ENCODE measurements around the gene KIF26B.

Gene KIF26B

DNA sequence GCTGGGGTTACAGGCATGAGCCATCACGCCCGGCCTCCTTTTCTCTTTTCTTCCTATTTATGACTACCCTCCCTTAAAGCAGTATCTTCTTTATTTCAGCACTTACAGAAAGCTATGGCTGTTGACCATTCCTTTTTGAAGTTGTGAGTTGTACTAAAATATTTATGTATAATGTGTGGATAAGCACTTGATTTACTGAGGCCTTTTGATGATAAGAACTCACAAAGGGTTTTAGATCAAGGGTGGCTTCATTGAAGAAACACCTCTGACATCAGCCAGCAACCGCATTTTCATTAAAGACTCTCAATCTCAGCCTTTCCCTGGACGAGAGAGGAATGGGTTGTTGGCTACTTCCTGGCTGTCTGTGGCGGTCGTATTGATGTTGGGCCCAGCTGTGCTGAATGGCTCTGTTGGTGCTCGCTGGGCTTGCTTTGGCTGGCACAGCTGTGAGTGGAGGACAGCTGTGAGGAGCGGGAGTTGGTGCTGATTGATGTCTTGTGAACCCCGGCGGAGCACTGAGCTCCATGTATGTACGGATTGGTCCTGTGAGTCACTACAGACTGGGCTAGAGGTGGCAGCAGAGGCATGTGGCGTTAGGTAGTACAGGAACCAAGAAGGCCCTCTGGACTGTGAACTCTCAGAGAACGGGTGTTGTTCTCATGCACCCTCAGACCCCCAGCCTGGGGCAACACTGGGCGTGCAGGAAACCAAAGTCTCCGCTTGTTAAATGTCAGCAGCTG, 208.8 kb downstream of the KIF26B start:
- DNase-seq = no peak

GRCh38 chr1:245365095-245366020, 210.6 kb downstream of the KIF26B start:
- DNase-seq = no peak

DNA sequence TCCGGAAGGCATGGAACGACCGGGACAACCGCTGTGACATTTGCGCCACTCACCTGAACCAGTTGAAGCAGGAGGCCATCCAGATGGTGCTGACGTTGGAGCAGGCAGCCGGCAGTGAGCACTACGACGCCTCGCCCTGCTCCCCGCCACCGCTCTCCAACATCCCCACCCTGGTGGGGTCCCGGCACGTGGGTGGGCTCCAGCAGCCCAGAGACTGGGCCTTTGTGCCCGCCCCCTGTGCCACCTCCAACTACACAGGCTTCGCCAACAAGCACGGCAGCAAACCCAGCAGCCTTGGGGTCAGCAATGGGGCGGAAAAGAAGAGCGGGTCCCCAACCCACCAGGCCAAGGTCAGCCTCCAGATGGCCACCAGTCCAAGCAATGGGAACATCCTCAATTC, 212.1 kb downstream of the KIF26B start:
- DNase-seq = no peak

- DNase-seq = no peak
Observed at GRCh38 chr1:245370175-245370825, 215.5 kb downstream of the KIF26B start.

- DNase-seq = no peak
Observed at GRCh38 chr1:245370905-245371581, 216.3 kb downstream of the KIF26B start.

GRCh38 chr1:245373131-245373530, 218.3 kb downstream of the KIF26B start:
- no peak for DNase-seq

- DNase-seq = no peak
Observed at GRCh38 chr1:245375789-245376460, 221.1 kb downstream of the KIF26B start.

DNA sequence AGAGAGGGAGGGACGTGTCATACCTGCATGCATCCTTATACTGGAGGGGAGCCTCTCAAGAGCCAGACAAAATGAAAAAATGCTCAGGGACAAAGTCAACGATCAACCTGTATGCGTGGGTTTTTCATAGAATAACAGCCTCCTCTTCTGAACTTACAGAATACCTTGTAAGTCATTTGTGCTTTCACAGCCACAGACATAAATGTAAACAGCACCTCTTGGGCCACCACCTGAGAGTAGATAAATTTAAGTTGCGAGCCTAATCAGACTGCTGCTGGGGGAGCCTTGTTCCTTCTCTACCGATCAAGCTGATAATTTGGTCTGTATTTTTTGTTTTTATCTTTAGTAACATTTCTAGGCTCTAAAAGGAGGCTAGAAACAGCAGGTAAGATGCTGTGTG, 223.1 kb downstream of the KIF26B start:
- no peak for DNase-seq

GRCh38 chr1:245378311-245378722, 223.5 kb downstream of the KIF26B start:
- DNase-seq = peak in 1 of 5 experiments; percentile 37

GRCh38 chr1:245378745-245379144, 224.0 kb downstream of the KIF26B start:
- DNase-seq = peak in 1 of 5 experiments; percentile 7

DNA sequence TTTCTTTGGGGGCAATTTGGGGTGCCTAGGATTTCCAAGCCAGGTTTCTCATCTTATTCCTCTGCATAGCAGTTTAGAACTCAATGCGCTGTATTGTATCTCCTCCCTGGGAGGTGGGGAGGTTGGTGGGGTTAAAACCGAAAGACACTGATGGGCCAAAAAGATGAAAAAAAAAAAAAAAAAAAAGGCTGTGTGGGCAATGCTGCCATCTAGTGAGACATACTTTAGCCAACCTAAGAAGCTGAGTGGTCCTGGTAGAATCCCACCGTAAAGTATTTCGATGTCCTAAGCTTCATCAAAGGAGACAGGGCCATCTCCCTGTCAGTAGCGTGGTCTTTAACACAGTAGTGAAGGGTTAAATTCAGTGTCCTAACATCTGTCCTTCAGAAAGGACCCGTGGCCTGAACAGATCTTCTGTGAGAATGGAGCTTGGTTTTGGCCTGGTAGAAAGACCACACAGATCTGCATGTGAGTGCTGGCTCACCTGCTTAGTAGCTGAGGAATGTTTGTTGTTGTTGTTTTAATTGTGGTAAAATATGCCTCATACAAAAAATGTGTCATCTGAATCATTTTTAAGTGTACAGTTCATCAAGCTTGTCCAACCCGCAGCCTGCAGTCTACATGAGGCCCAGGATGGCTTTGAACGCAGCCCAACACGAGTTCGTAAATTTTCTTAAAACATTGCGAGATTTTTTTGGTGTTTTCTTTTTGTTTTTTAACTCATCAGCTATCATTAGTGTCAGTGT, 226.2 kb downstream of the KIF26B start:
- DNase-seq = no peak

DNA sequence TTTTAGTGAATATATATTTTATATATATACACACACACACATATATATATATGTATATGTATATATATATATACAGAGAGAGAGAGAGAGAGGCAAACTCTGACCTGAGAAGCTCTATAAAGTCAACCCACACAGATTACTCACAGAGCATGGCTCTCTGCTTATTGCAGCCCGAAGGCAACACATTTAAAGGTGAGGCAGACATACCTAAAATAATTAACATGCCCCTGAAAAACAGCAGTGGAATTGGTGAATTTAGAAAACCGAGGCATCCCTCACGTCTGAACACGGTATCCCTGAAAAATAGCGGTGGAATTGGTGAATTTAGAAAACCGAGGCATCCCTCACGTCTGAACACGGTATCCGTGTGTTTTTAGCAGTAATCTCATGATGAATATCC, 228.2 kb downstream of the KIF26B start:
- DNase-seq = no peak

DNA sequence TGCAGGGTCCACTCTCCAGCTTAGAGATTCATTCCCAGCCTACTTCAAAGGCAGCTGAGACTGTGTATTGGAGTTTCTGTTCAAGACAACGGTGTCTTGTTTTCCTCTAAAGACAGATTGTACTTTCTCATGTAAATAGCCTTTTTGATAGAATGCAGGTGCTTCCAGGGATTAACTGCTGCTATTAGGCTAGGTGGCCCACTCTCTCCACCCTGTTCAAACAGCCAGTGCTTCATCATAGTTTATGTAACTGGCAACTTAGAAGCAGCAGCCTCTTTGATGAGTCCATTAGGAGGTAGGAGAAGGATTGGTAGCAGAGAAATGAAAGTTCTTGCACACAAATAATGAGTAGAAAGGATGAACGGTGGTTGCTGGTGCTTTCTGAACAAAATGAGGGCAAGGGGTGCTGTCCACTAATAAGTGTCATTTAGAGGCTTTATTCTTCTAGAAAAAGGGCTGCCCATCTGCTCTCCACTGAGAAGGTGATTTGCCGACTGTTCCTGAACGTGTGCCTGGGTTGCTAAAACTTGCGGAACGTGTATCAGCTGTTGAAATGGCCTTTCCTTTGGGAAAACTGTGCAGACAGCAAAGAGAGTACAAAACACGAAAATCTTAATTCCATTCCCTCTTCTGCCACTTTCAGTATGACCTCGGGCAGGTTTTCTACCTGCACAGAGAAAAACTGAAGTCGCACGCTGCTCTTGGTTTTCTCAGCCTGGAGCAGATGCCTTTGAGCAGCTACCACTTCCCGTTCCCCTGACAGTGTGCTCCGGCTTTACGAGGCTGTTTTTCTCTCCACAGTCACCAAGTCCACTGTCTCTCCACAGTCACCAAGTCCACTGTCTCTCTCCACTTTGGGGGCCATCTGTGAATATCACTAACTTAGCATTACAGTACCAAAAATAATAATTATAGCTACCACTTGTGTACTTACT, 228.9 kb downstream of the KIF26B start:
- no peak for DNase-seq

DNA sequence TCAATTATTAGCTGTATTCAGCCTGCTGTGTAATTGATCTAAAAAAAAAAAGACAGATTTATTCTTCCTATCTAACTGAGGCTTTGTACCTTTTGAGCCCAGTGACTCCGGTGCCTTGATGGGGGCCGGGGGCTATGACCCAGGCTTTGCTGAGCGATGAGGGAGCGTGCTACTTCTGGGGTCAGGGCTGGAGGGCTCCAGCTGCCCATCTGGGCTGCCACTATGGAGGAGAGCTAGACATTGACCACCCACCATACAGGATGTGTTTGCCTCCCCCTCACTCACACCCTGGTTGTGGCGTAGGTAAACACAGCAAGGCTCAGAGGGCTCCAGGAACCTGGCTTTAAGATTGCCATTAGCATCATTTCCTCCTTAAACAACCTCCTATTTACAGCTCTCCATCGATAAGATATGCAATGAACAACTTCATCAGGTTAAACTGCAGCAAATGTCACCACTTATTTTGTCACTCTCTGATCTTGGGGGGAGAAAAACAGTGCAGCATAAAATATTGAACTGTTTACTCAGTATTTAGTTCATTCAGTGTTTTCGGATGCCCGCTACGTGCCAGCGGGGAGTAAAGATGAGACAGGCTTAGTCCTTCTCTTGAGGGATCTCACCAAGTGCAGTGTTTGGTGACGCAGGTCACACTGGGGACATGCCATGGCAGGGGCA, 231.6 kb downstream of the KIF26B start:
- no peak for DNase-seq

DNA sequence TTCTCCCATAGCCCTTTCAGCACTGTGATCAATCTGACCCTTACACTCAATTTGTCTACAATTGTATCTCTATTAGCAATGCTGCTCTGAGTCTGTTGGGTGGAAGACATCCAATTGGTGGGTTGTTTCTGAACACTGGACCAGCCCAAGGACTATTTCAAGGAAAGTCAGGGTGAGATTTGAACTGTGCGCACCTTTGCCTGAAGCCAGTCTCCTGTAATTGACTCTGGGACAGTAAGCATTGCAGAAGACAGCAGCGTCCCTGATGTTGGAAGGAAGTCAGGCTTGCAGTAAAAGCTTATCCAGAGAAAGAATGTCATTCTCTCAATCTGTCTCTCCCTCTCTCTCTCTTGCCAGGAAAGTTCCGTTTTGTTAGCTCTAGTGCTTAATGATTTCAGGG, 233.9 kb downstream of the KIF26B start:
- no peak for DNase-seq

- DNase-seq = no peak
Observed at GRCh38 chr1:245389873-245390272, 235.1 kb downstream of the KIF26B start.

DNA sequence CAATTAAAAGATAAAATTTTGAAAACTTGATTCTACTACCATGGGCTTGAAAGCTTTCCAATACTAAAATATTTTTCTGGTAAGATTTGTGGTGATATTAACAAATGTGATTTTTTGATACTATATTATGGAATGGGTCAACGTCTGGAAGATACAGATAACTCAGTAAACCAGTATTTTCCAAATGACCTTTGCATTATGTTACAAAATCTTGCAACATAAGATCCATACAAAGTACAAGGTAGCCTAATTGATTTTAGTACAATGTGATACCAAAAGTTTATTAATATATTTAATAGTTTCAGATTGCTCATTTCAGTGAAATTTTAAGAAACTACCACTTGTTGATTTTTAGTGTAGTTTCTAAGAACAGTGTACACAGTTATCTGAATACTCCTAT, 236.2 kb downstream of the KIF26B start:
- DNase-seq = no peak

DNA sequence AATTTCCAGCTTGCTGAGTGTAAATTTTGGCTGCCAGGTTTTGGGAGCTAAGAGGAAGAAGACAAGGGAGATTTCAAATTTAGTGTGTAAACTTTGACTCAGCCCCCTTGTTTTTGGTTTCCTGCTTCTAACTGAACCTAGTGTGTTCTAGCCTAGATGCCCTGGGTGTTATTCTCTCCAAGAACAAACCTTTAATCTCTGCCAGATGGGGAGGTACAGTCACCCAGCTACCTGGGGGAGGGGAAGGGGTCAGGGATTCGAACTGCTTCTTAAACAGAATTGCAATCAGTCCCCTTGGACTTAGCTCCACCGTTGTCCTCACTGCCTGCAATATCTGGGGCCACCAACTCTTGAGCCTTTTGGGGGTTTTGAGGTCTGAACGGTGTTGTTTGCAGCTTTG, 238.9 kb downstream of the KIF26B start:
- no peak for DNase-seq

GRCh38 chr1:245395680-245396079, 240.9 kb downstream of the KIF26B start:
- DNase-seq = no peak

DNA sequence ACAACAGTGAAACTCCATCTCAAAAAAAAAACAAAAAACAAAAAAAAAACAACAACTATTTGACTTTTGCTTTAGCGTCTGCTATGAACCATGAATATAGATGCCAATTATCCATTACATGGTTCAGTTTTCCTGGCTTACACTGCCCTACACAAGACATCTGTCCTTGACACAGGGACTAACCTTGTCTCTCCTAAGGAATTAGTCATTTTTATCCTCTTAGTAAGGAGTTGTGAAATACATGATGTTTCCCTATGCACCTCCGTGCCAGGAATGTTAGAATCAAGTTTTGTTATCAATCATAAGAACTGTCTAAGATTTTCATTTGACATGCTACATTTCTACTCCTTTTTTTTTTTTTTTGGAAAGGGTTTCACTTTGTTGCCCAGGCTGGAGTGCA, 241.8 kb downstream of the KIF26B start:
- DNase-seq = no peak

All from T-helper 2 cell (primary cell).